Measurements from ENCODE around the gene CFAP299. TPM values are rescaled to one million over a fixed set of nuclear protein-coding genes. Genes with fewer than 3 reads are reported as not detected.

Gene CFAP299
- total and polyA plus RNA-seq, 2 of the 8 experiments (the other 6 are each of a cell fraction or from before 2014, with no cell fraction given): not detected

GRCh38 chr4:80448056-80448455, 112.5 kb downstream of the CFAP299 start:
- Histone ChIP-seq H3K18ac (ENCODE audit: extremely low read depth, low read length) (no peak overlapping the region), H4K8ac (ENCODE audit: extremely low read depth, insufficient read depth, low read length) (no peak overlapping the region), H3K23ac (ENCODE audit: insufficient read length) (no peak overlapping the region), H4K20me1 (replicated peaks in 1 of 2; ENCODE audit: control insufficient read depth in 1 of 2, insufficient read depth in 2 of 2, low read length in 2 of 2) (no peaks in the 10 kb centered on the region), H2AK5ac (ENCODE audit: low read depth, low read length) (no peak overlapping the region), H3K9me3 (ENCODE audit: insufficient read depth in 2 of 2, low read depth in 1 of 2, low read length in 1 of 2) (no peaks in the 10 kb centered on the region), H2AFZ (ENCODE audit: low read length) (no peak overlapping the region), H2BK12ac (ENCODE audit: low read depth, low read length) (no peak overlapping the region), H3K56ac (replicated peaks; ENCODE audit: insufficient read length, low read depth, low read length) (no peak overlapping the region), H3K27ac (ENCODE audit: low read depth, low read length) (no peak overlapping the region), H3K23me2 (ENCODE audit: low read depth, low read length) (no peaks in the 10 kb centered on the region), H3K4me1 (replicated peaks in 1 of 4; ENCODE audit: control insufficient read depth in 3 of 4, insufficient read depth in 4 of 4, low read length in 3 of 4) (no peaks in the 10 kb centered on the region), H2BK15ac (ENCODE audit: low read length) (no peak overlapping the region), H4K5ac (ENCODE audit: insufficient read length, low read depth, low read length) (no peak overlapping the region), H3K14ac (ENCODE audit: insufficient read length) (no peak overlapping the region), H3K79me2 (ENCODE audit: control insufficient read depth in 1 of 2, insufficient read depth in 2 of 2, low read length in 2 of 2) (no peaks in the 10 kb centered on the region), H2BK5ac (ENCODE audit: low read depth, low read length) (no peak overlapping the region), H3K4ac (replicated peaks; ENCODE audit: insufficient read length, low read depth, low read length) (no peak overlapping the region), H3K79me1 (ENCODE audit: low read depth, low read length) (no peaks in the 10 kb centered on the region), H3K9ac (replicated peaks in 1 of 4; ENCODE audit: extremely low read depth in 1 of 4, low read depth in 3 of 4, low read length in 3 of 4) (no peak overlapping the region), H2BK20ac (ENCODE audit: low read length) (peak overlapping the region; percentile 38; the same call in 1 of the 2 replicates), H3K4me2 (ENCODE audit: insufficient read depth in 1 of 2, low read depth in 2 of 2, low read length in 2 of 2) (no peak overlapping the region), H3K27me3 (replicated peaks in 1 of 4; ENCODE audit: control insufficient read depth in 3 of 4, extremely low read depth in 1 of 4, insufficient read depth in 3 of 4, low read length in 3 of 4) (no peaks in the 10 kb centered on the region), H4K91ac (replicated peaks; ENCODE audit: insufficient read length, low read length) (no peak overlapping the region), H3K4me3 (ENCODE audit: extremely low read depth in 1 of 4, insufficient read depth in 2 of 4, low read depth in 3 of 4, low read length in 4 of 4) (no peak overlapping the region), H3K36me3 (ENCODE audit: control insufficient read depth in 2 of 4, insufficient read depth in 4 of 4, low read length in 3 of 4) (no peaks in the 10 kb centered on the region), H2BK120ac (replicated peaks; ENCODE audit: low read depth, low read length) (no peak overlapping the region)
- POLR2A ChIA-PET (ENCODE audit: partially characterized antibody): no interaction called here
- DNase-seq (ENCODE audit: low read depth in 1 of 2, low spot score in 2 of 2) (no peak), FAIRE-seq (no peak)
- CTCF ChIA-PET (ENCODE audit: partially characterized antibody): interaction anchor here (0.7 to 1.3 kb wide), 2 partner anchors 85 to 542 kb away, joined by 3 read pairs; no protein-coding TSS in a partner anchor
- WGBS, 2 experiments (ENCODE audit: extremely low coverage in 1 of 2, insufficient coverage in 1 of 2, insufficient read length in 1 of 2, insufficient replicate concordance in 2 of 2, low coverage in 1 of 2, low lambda C conversion rate in 2 of 2, missing lambda C conversion rate in 1 of 2): 94% methylated on average over 1 of the region's 1 CpG; no CpG with 5 or more reads in 1 of the 2 experiments
- TF ChIP-seq, protein P1, sequence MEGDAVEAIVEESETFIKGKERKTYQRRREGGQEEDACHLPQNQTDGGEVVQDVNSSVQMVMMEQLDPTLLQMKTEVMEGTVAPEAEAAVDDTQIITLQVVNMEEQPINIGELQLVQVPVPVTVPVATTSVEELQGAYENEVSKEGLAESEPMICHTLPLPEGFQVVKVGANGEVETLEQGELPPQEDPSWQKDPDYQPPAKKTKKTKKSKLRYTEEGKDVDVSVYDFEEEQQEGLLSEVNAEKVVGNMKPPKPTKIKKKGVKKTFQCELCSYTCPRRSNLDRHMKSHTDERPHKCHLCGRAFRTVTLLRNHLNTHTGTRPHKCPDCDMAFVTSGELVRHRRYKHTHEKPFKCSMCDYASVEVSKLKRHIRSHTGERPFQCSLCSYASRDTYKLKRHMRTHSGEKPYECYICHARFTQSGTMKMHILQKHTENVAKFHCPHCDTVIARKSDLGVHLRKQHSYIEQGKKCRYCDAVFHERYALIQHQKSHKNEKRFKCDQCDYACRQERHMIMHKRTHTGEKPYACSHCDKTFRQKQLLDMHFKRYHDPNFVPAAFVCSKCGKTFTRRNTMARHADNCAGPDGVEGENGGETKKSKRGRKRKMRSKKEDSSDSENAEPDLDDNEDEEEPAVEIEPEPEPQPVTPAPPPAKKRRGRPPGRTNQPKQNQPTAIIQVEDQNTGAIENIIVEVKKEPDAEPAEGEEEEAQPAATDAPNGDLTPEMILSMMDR (IDR thresholded peaks at IDR 0.05; ENCODE audit: control extremely low read depth in 1 of 3, insufficient read depth in 1 of 3, low read depth in 1 of 3, low read length in 3 of 3): no peak
- TF ChIP-seq MAFK (IDR thresholded peaks at IDR 0.05; ENCODE audit: low read depth, low read length) (no peak), KDM1A (IDR thresholded peaks at IDR 0.05; ENCODE audit: borderline replicate concordance, low read length) (no peak), SIRT6 (IDR thresholded peaks at IDR 0.05; ENCODE audit: low read length) (no peak), JUND (IDR thresholded peaks at IDR 0.05; ENCODE audit: low read length) (no peak), POLR2AphosphoS5 (IDR thresholded peaks at IDR 0.05; ENCODE audit: low read depth, low read length) (no peak), CTBP2 (IDR thresholded peaks at IDR 0.05; ENCODE audit: borderline replicate concordance, insufficient read depth, insufficient read length, low read length) (no peak), NANOG (IDR thresholded peaks at IDR 0.05; ENCODE audit: insufficient read depth, low read depth, low read length, poor library complexity, severe bottlenecking) (no peak), SP1 (IDR thresholded peaks at IDR 0.05; ENCODE audit: low read depth, low read length) (no peak), TBP (IDR thresholded peaks at IDR 0.05; ENCODE audit: low read depth, low read length) (no peak), RNF2 (IDR thresholded peaks at IDR 0.05; ENCODE audit: borderline replicate concordance, low read depth, low read length, missing control alignments, poor library complexity, severe bottlenecking) (no peak), POLR2A (IDR thresholded peaks at IDR 0.05; ENCODE audit: control extremely low read depth in 1 of 2, low read depth in 2 of 2, low read length in 2 of 2) (no peak)
